Head of caudate nucleus (tissue), 42 donors: ENCODE measurements around the gene ZNF341.
A peak's percentile ranks its signal among the peaks of the same experiment; 100 is the strongest.

ENCODE experiments used
- DNase-seq, 42 donors: peaks; one replicate each; pipeline versions ENCODE4 v3.0.0 to v3.0.0-alpha.2; 2020 to 2021; ENCODE audit warnings: mixed read lengths in 7 of 42
- intact Hi-C: fragments of 100-400 bp; cut with DNase I; formaldehyde crosslinking; loops from one replicate; pipeline ENCODE4 v1.15.0; 2022

ZNF341 gene

GRCh38 chr20:33724439-33725094 lies 7.2 kb upstream of the ZNF341 start:
- DNase-seq = no peak
- intact Hi-C loops = loop anchor here (5.0 kb wide), 1 partner anchor 267 kb away; no protein-coding TSS in a partner anchor

- DNase-seq = no peak
- intact Hi-C loops = loop anchor here (5.0 kb wide), 1 partner anchor 268 kb away; no protein-coding TSS in a partner anchor
Observed at GRCh38 chr20:33725607-33726264, 6.1 kb upstream of the ZNF341 start.

- DNase-seq = no peak
- intact Hi-C loops = loop anchor here (5.0 kb wide), 1 partner anchor 270 kb away; no protein-coding TSS in a partner anchor
Observed at GRCh38 chr20:33727115-33727479, 4.7 kb upstream of the ZNF341 start.

GRCh38 chr20:33727806-33728205 lies 4.0 kb upstream of the ZNF341 start:
- DNase-seq = no peak
- intact Hi-C loops = loop anchor here (5.0 kb wide), 1 partner anchor 271 kb away; no protein-coding TSS in a partner anchor

- intact Hi-C loops = loop anchor here (5.0 kb wide), 1 partner anchor 271 kb away; no protein-coding TSS in a partner anchor
- DNase-seq = no peak
Observed at GRCh38 chr20:33728463-33728862, 3.3 kb upstream of the ZNF341 start.

GRCh38 chr20:33729101-33729500 lies 2.7 kb upstream of the ZNF341 start:
- intact Hi-C loops = loop anchor here (5.0 kb wide), 1 partner anchor 272 kb away; no protein-coding TSS in a partner anchor
- no peak for DNase-seq

GRCh38 chr20:33730946-33731692 lies 677 bp upstream of the ZNF341 start:
- peak in 5 of 42 donors; percentile 2 to 40 (median 16) for DNase-seq
- intact Hi-C loops = loop anchor here (2.0 to 10.0 kb wide), 5 partner anchors 44 to 384 kb away; partner anchors contain the start of genes ACTL10, C20orf144, CHMP4B and E2F1

- intact Hi-C loops = loop anchor here (5.0 to 10.0 kb wide), 4 partner anchors 68 to 382 kb away; partner anchors contain the start of genes ACTL10, C20orf144, CHMP4B and EIF2S2
- peak in 39 of 42 donors; percentile 60 to 95 (median 90) for DNase-seq
Observed at GRCh38 chr20:33732166-33732970, 572 bp downstream of the ZNF341 start.

GRCh38 chr20:33733654-33734576 lies 2.1 kb downstream of the ZNF341 start:
- intact Hi-C loops = loop anchor here (5.0 to 10.0 kb wide), 4 partner anchors 69 to 381 kb away; partner anchors contain the start of genes ACTL10, C20orf144, CHMP4B and EIF2S2
- DNase-seq = peak in 2 of 42 donors; percentile 6 to 12

GRCh38 chr20:33736962-33737361 lies 5.2 kb downstream of the ZNF341 start:
- no peak for DNase-seq
- intact Hi-C loops = loop anchor here (10.0 kb wide), 3 partner anchors 72 to 378 kb away; partner anchors contain the start of genes ACTL10, C20orf144, EIF2S2 and RALY

GRCh38 chr20:33739493-33739892 lies 7.7 kb downstream of the ZNF341 start:
- DNase-seq = no peak
- intact Hi-C loops = loop anchor here (10.0 kb wide), 3 partner anchors 75 to 375 kb away; partner anchors contain the start of genes ACTL10, C20orf144, EIF2S2 and RALY

- intact Hi-C loops = no loop called here
- DNase-seq = no peak
Observed at GRCh38 chr20:33740189-33740588, 8.4 kb downstream of the ZNF341 start.

- intact Hi-C loops = no loop called here
- no peak for DNase-seq
Observed at GRCh38 chr20:33744181-33744580, 12.4 kb downstream of the ZNF341 start.

- intact Hi-C loops = no loop called here
- no peak for DNase-seq
Observed at GRCh38 chr20:33744773-33745385, 13.1 kb downstream of the ZNF341 start.

- intact Hi-C loops = no loop called here
Observed at GRCh38 chr20:33746325-33746998, 14.7 kb downstream of the ZNF341 start.

GRCh38 chr20:33751775-33752174 lies 20.0 kb downstream of the ZNF341 start:
- no peak for DNase-seq
- intact Hi-C loops = no loop called here

More at GRCh38 chr20:33746325-33746998, 14.7 kb downstream of the ZNF341 start:
- DNase-seq = no peak
